ENCODE results near the gene TCF12. TPM values are rescaled to one million over a fixed set of nuclear protein-coding genes. Genes with fewer than 3 reads are reported as not detected.

The TCF12 gene
- polyA plus RNA-seq, 1 experiment: 447 TPM

- POLR2A ChIA-PET: interaction anchor here (0.6 kb wide), 1 partner anchor 389 kb away, joined by 3 read pairs; no protein-coding TSS in a partner anchor
These were observed 380.6 kb downstream of the TCF12 start for GRCh38 chr15:57298843-57299550.

DNA sequence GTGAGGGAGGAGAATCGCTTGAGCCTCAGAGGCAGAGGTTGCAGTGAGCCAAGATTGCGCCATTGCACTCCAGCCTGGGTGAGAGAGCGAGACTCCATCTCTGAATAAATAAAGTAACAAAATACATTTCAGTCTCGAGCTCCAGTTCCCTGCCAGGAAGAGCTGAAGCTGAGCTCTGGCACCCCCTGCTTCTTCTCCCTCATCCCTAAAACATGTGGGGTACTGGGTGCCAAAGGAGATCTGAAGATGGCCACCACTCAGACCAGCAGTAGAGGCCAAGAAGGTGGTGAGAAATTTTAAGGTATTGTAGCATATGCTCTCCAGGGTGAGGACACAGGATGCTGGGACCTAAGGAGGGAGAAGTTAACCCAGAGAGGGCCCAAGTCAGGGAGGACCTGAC lies 382.9 kb downstream of the TCF12 start:
- TF ChIP-seq CTCF (IDR thresholded peaks at IDR 0.05; ENCODE audit: low read depth, low read length): no peak
- CTCF ChIA-PET: interaction anchor here (1.4 kb wide), 1 partner anchor 155 kb away, joined by 4 read pairs; no protein-coding TSS in a partner anchor
- H3K27me3 ChIP-seq (ENCODE audit: control insufficient read depth, insufficient read depth, low read length): no peaks in the 10 kb centered on the region
- POLR2A ChIA-PET: no interaction called here
- no peaks in the 10 kb centered on the region for H3K9me3 ChIP-seq (ENCODE audit: control insufficient read depth, insufficient read depth, low read length)
- no peak overlapping the region for H3K27ac ChIP-seq (ENCODE audit: low read depth, low read length)
- no peak for DNase-seq (ENCODE audit: low read depth, low spot score)
- H3K4me3 ChIP-seq (ENCODE audit: low read depth, low read length): no peak overlapping the region

More at GRCh38 chr15:57298843-57299550, 380.6 kb downstream of the TCF12 start:
- CTCF ChIA-PET: no interaction called here
- H3K9me3 ChIP-seq (ENCODE audit: control insufficient read depth, insufficient read depth, low read length): no peaks in the 10 kb centered on the region
- H3K27me3 ChIP-seq (ENCODE audit: control insufficient read depth, insufficient read depth, low read length): no peaks in the 10 kb centered on the region
- no peak for TF ChIP-seq CTCF (IDR thresholded peaks at IDR 0.05; ENCODE audit: low read depth, low read length)
- no peak overlapping the region for H3K4me3 ChIP-seq (ENCODE audit: low read depth, low read length)
- DNase-seq (ENCODE audit: low read depth, low spot score): no peak
- H3K27ac ChIP-seq (ENCODE audit: low read depth, low read length): no peak overlapping the region

DNA sequence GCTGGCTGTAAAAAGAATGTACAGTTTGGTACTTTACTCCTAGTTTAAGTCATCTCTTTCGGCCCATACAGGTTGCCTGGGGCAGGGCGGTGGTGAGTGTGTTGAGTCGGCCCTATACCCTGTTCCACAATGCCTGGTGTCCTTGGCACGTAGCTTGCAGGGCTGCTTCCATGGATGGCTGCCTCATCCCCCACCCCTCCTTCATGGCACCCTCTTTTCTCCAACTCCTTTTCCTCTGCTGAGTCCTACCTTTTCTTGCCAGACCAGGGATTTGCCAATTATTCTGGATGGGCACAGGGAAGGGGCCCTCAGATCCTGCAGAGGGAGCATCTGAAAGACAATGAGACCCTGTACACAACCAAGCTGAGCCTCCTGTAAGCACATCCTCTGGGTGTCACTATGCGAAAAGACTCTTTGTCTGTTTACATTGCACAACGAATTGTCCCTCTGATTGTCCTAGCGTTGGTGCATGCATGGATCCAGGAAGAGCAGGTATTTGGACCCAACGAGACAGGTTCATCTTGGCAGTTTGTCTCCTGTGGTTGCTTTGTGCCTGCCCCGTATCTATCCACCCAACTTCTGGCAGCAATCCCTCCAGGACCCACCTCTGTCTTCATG lies 384.3 kb downstream of the TCF12 start:
- H3K27me3 ChIP-seq (ENCODE audit: control insufficient read depth, insufficient read depth, low read length): no peaks in the 10 kb centered on the region
- H3K4me3 ChIP-seq (ENCODE audit: low read depth, low read length): no peak overlapping the region
- ChIA-PET POLR2A (no interaction called here), CTCF (interaction anchor here (1.4 kb wide), 1 partner anchor 156 kb away, joined by 4 read pairs; no protein-coding TSS in a partner anchor)
- no peak for TF ChIP-seq CTCF (IDR thresholded peaks at IDR 0.05; ENCODE audit: low read depth, low read length)
- H3K27ac ChIP-seq (ENCODE audit: low read depth, low read length): no peak overlapping the region
- H3K9me3 ChIP-seq (ENCODE audit: control insufficient read depth, insufficient read depth, low read length): no peaks in the 10 kb centered on the region; the same call in 1 of the 2 replicates
- DNase-seq (ENCODE audit: low read depth, low spot score): no peak

GRCh38 chr15:57305009-57305408 lies 386.6 kb downstream of the TCF12 start:
- Histone ChIP-seq H3K27me3 (ENCODE audit: control insufficient read depth, insufficient read depth, low read length) (no peaks in the 10 kb centered on the region), H3K4me3 (ENCODE audit: low read depth, low read length) (no peak overlapping the region), H3K27ac (ENCODE audit: low read depth, low read length) (no peak overlapping the region), H3K9me3 (ENCODE audit: control insufficient read depth, insufficient read depth, low read length) (no peaks in the 10 kb centered on the region; the same call in 1 of the 2 replicates)
- ChIA-PET CTCF (interaction anchor here (0.6 to 5.5 kb wide), 2 partner anchors 158 to 181 kb away, joined by 3 to 76 read pairs; no protein-coding TSS in a partner anchor), POLR2A (no interaction called here)
- no peak for TF ChIP-seq CTCF (IDR thresholded peaks at IDR 0.05; ENCODE audit: low read depth, low read length)
- no peak for DNase-seq (ENCODE audit: low read depth, low spot score)

Data from AG04450 (cell line).